ENCODE data around the gene CCDC158.
A peak's percentile ranks its signal among the peaks of the same experiment; 100 is the strongest.

The CCDC158 gene

GRCh38 chr4:76280488-76281441 is 140.2 kb downstream of the CCDC158 start:
- Histone ChIP-seq H3K9ac (ENCODE audit: low read depth, low read length, poor library complexity) (no peak overlapping the region), H4K8ac (ENCODE audit: low read depth, low read length) (no peak overlapping the region), H3K4me3 (ENCODE audit: low read length in 2 of 2) (no peak overlapping the region), H2AK5ac (ENCODE audit: low read depth, low read length) (no peak overlapping the region), H3K4me2 (ENCODE audit: insufficient read depth, low read length, poor library complexity, severe bottlenecking) (no peak overlapping the region), H3K9me3 (replicated peaks in 1 of 2; ENCODE audit: control insufficient read depth in 2 of 2, insufficient read depth in 1 of 2, low read depth in 1 of 2, low read length in 2 of 2) (no peaks in the 10 kb centered on the region), H2AFZ (ENCODE audit: low read length) (peak overlapping the region; percentile 58), H3K79me1 (ENCODE audit: low read depth, low read length) (no peaks in the 10 kb centered on the region), H2BK5ac (ENCODE audit: low read length) (no peak overlapping the region), H3K4me1 (ENCODE audit: control insufficient read depth in 2 of 2, insufficient read depth in 1 of 2, low read depth in 1 of 2, low read length in 2 of 2) (peaks cover 6 to 10% of the 10 kb centered on the region in 2 donors), H3K27me3 (ENCODE audit: control insufficient read depth in 3 of 3, insufficient read depth in 3 of 3, low read depth in 1 of 3, low read length in 3 of 3) (no peaks in the 10 kb centered on the region), H3K14ac (ENCODE audit: low read length) (no peak overlapping the region), H3K18ac (ENCODE audit: low read length) (no peak overlapping the region), H2BK12ac (ENCODE audit: low read length) (no peak overlapping the region), H2BK15ac (ENCODE audit: low read length) (no peak overlapping the region), H3K23ac (ENCODE audit: low read depth, low read length, poor library complexity) (no peak overlapping the region), H3K27ac (replicated peaks; ENCODE audit: low read length) (no peak overlapping the region), H2BK120ac (ENCODE audit: low read depth, low read length) (no peak overlapping the region), H3K36me3 (replicated peaks in 1 of 2; ENCODE audit: control insufficient read depth in 2 of 2, insufficient read depth in 2 of 2, low read length in 2 of 2) (no peaks in the 10 kb centered on the region), H3K4ac (ENCODE audit: low read length) (no peak overlapping the region), H4K91ac (ENCODE audit: low read depth, low read length, poor library complexity) (no peak overlapping the region)
- DNase-seq (ENCODE audit: low spot score) = no peak
- WGBS, 2 donors (ENCODE audit: extremely low coverage in 2 of 2, insufficient read length in 2 of 2, insufficient replicate concordance in 1 of 2) = no CpG with 5 or more reads among the region's 6 CpGs

GRCh38 chr4:76279462-76279861 is 141.5 kb downstream of the CCDC158 start:
- no peak overlapping the region for H3K14ac ChIP-seq (ENCODE audit: low read length)
- H3K27ac ChIP-seq (replicated peaks; ENCODE audit: low read length) = no peak overlapping the region
- H4K91ac ChIP-seq (ENCODE audit: low read depth, low read length, poor library complexity) = no peak overlapping the region
- H3K4me1 ChIP-seq (ENCODE audit: control insufficient read depth in 2 of 2, insufficient read depth in 1 of 2, low read depth in 1 of 2, low read length in 2 of 2) = peaks cover 6 to 10% of the 10 kb centered on the region in 2 donors
- no peak overlapping the region for H3K23ac ChIP-seq (ENCODE audit: low read depth, low read length, poor library complexity)
- no peak overlapping the region for H2BK5ac ChIP-seq (ENCODE audit: low read length)
- no peaks in the 10 kb centered on the region for H3K79me1 ChIP-seq (ENCODE audit: low read depth, low read length)
- H3K4me2 ChIP-seq (ENCODE audit: insufficient read depth, low read length, poor library complexity, severe bottlenecking) = no peak overlapping the region
- no peak overlapping the region for H3K4me3 ChIP-seq (ENCODE audit: low read length in 2 of 2)
- no CpG with 5 or more reads among the region's 4 CpGs for WGBS, 2 donors (ENCODE audit: extremely low coverage in 2 of 2, insufficient read length in 2 of 2, insufficient replicate concordance in 1 of 2)
- no peak overlapping the region for H4K8ac ChIP-seq (ENCODE audit: low read depth, low read length)
- H2BK12ac ChIP-seq (ENCODE audit: low read length) = no peak overlapping the region
- no peak overlapping the region for H3K9ac ChIP-seq (ENCODE audit: low read depth, low read length, poor library complexity)
- H3K4ac ChIP-seq (ENCODE audit: low read length) = no peak overlapping the region
- H2AFZ ChIP-seq (ENCODE audit: low read length) = no peak overlapping the region
- H2BK120ac ChIP-seq (ENCODE audit: low read depth, low read length) = no peak overlapping the region
- H3K9me3 ChIP-seq (replicated peaks in 1 of 2; ENCODE audit: control insufficient read depth in 2 of 2, insufficient read depth in 1 of 2, low read depth in 1 of 2, low read length in 2 of 2) = no peaks in the 10 kb centered on the region
- H2BK15ac ChIP-seq (ENCODE audit: low read length) = no peak overlapping the region
- no peak overlapping the region for H2AK5ac ChIP-seq (ENCODE audit: low read depth, low read length)
- DNase-seq (ENCODE audit: low spot score) = no peak
- no peaks in the 10 kb centered on the region for H3K36me3 ChIP-seq (replicated peaks in 1 of 2; ENCODE audit: control insufficient read depth in 2 of 2, insufficient read depth in 2 of 2, low read length in 2 of 2)
- H3K18ac ChIP-seq (ENCODE audit: low read length) = no peak overlapping the region
- no peaks in the 10 kb centered on the region for H3K27me3 ChIP-seq (ENCODE audit: control insufficient read depth in 3 of 3, insufficient read depth in 3 of 3, low read depth in 1 of 3, low read length in 3 of 3)

GRCh38 chr4:76278583-76278982 is 142.4 kb downstream of the CCDC158 start:
- Histone ChIP-seq H3K4me1 (ENCODE audit: control insufficient read depth in 2 of 2, insufficient read depth in 1 of 2, low read depth in 1 of 2, low read length in 2 of 2) (peaks cover 6 to 10% of the 10 kb centered on the region in 2 donors), H4K8ac (ENCODE audit: low read depth, low read length) (no peak overlapping the region), H3K9ac (ENCODE audit: low read depth, low read length, poor library complexity) (no peak overlapping the region), H3K23ac (ENCODE audit: low read depth, low read length, poor library complexity) (no peak overlapping the region), H4K91ac (ENCODE audit: low read depth, low read length, poor library complexity) (no peak overlapping the region), H3K18ac (ENCODE audit: low read length) (no peak overlapping the region), H2BK5ac (ENCODE audit: low read length) (no peak overlapping the region), H3K27me3 (ENCODE audit: control insufficient read depth in 3 of 3, insufficient read depth in 3 of 3, low read depth in 1 of 3, low read length in 3 of 3) (no peaks in the 10 kb centered on the region), H3K36me3 (replicated peaks in 1 of 2; ENCODE audit: control insufficient read depth in 2 of 2, insufficient read depth in 2 of 2, low read length in 2 of 2) (no peaks in the 10 kb centered on the region), H3K79me1 (ENCODE audit: low read depth, low read length) (no peaks in the 10 kb centered on the region), H3K27ac (replicated peaks; ENCODE audit: low read length) (no peak overlapping the region), H2BK12ac (ENCODE audit: low read length) (no peak overlapping the region), H3K4me2 (ENCODE audit: insufficient read depth, low read length, poor library complexity, severe bottlenecking) (no peak overlapping the region), H2BK120ac (ENCODE audit: low read depth, low read length) (no peak overlapping the region), H3K4ac (ENCODE audit: low read length) (no peak overlapping the region), H2BK15ac (ENCODE audit: low read length) (no peak overlapping the region), H2AFZ (ENCODE audit: low read length) (no peak overlapping the region), H3K4me3 (ENCODE audit: low read length in 2 of 2) (no peak overlapping the region), H2AK5ac (ENCODE audit: low read depth, low read length) (no peak overlapping the region), H3K9me3 (replicated peaks in 1 of 2; ENCODE audit: control insufficient read depth in 2 of 2, insufficient read depth in 1 of 2, low read depth in 1 of 2, low read length in 2 of 2) (no peaks in the 10 kb centered on the region), H3K14ac (ENCODE audit: low read length) (no peak overlapping the region)
- no CpG with 5 or more reads among the region's 1 CpG for WGBS, 2 donors (ENCODE audit: extremely low coverage in 2 of 2, insufficient read length in 2 of 2, insufficient replicate concordance in 1 of 2)
- DNase-seq (ENCODE audit: low spot score) = no peak

GRCh38 chr4:76277667-76278066 is 143.3 kb downstream of the CCDC158 start:
- no peak overlapping the region for H2AFZ ChIP-seq (ENCODE audit: low read length)
- H2BK15ac ChIP-seq (ENCODE audit: low read length) = no peak overlapping the region
- H4K8ac ChIP-seq (ENCODE audit: low read depth, low read length) = no peak overlapping the region
- WGBS, 2 donors (ENCODE audit: extremely low coverage in 2 of 2, insufficient read length in 2 of 2, insufficient replicate concordance in 1 of 2) = no CpG with 5 or more reads among the region's 1 CpG
- H2AK5ac ChIP-seq (ENCODE audit: low read depth, low read length) = no peak overlapping the region
- no peak overlapping the region for H3K23ac ChIP-seq (ENCODE audit: low read depth, low read length, poor library complexity)
- no peak overlapping the region for H2BK5ac ChIP-seq (ENCODE audit: low read length)
- no peak overlapping the region for H3K18ac ChIP-seq (ENCODE audit: low read length)
- H2BK12ac ChIP-seq (ENCODE audit: low read length) = no peak overlapping the region
- H3K9me3 ChIP-seq (replicated peaks in 1 of 2; ENCODE audit: control insufficient read depth in 2 of 2, insufficient read depth in 1 of 2, low read depth in 1 of 2, low read length in 2 of 2) = no peaks in the 10 kb centered on the region
- no peak overlapping the region for H4K91ac ChIP-seq (ENCODE audit: low read depth, low read length, poor library complexity)
- no peaks in the 10 kb centered on the region for H3K27me3 ChIP-seq (ENCODE audit: control insufficient read depth in 3 of 3, insufficient read depth in 3 of 3, low read depth in 1 of 3, low read length in 3 of 3)
- no peak for DNase-seq (ENCODE audit: low spot score)
- H2BK120ac ChIP-seq (ENCODE audit: low read depth, low read length) = no peak overlapping the region
- no peak overlapping the region for H3K14ac ChIP-seq (ENCODE audit: low read length)
- H3K4me3 ChIP-seq (ENCODE audit: low read length in 2 of 2) = no peak overlapping the region
- no peak overlapping the region for H3K9ac ChIP-seq (ENCODE audit: low read depth, low read length, poor library complexity)
- no peaks in the 10 kb centered on the region for H3K36me3 ChIP-seq (replicated peaks in 1 of 2; ENCODE audit: control insufficient read depth in 2 of 2, insufficient read depth in 2 of 2, low read length in 2 of 2)
- no peak overlapping the region for H3K4ac ChIP-seq (ENCODE audit: low read length)
- peaks cover 6 to 10% of the 10 kb centered on the region in 2 donors for H3K4me1 ChIP-seq (ENCODE audit: control insufficient read depth in 2 of 2, insufficient read depth in 1 of 2, low read depth in 1 of 2, low read length in 2 of 2)
- H3K79me1 ChIP-seq (ENCODE audit: low read depth, low read length) = no peaks in the 10 kb centered on the region
- no peak overlapping the region for H3K4me2 ChIP-seq (ENCODE audit: insufficient read depth, low read length, poor library complexity, severe bottlenecking)
- H3K27ac ChIP-seq (replicated peaks; ENCODE audit: low read length) = no peak overlapping the region
